HCT116 (cell line): ENCODE measurements around the gene DYNC2H1. TPM values are rescaled to one million over a fixed set of nuclear protein-coding genes. Genes with fewer than 3 reads are reported as not detected.

Source experiments
- ATAC-seq: fragments of 200-7000 bp; cut with Tn5 transposase; 2 replicates; pipeline ENCODE4 v1.9.1; 2020; ENCODE audit warnings: mild to moderate bottlenecking, moderate library complexity
- BruUV-seq: library from RNA; stranded (reverse); fragments of 400-500 nt; replicated peaks from 2 replicates; lab custom pipeline; 2021; lab: Mats Ljungman, UMichigan
- CTCF ChIA-PET: fragments of 300-600 bp; sonication (Branson Sonifier 250); formaldehyde crosslinking; loops from one replicate; lab custom pipeline; 2021; ENCODE audit warnings: antibody characterized with exemption; lab: Charles Lee
- POLR2A ChIA-PET: fragments of 300-600, 350-600 bp; sonication (Branson Sonifier 250); formaldehyde crosslinking; loops from one replicate; lab custom pipeline; 2021; ENCODE audit warnings: antibody characterized with exemption; lab: Charles Lee
- RAD21 ChIA-PET, 2 experiments: fragments of 300-600 bp; sonication (Branson Sonifier 250); formaldehyde crosslinking; loops; one replicate each; lab custom pipeline; 2023; ENCODE audit warnings: low total read pairs in 2 of 2; ENCODE audit not compliant: uncharacterized antibody in 2 of 2, unreplicated experiment in 2 of 2, low non-redundant PET in 1 of 2; lab: Charles Lee
- DNase-seq: peaks from one replicate; pipeline ENCODE4 v3.0.0-alpha.2; 2010; ENCODE audit warnings: low read depth, low spot score
- H2AFZ ChIP-seq: fragments of 200-600 bp; shearing (Covaris generic), sonication (generic); 2 replicates; pipeline ENCODE4 v1.6.1; 2017; ENCODE audit warnings: low read depth, mixed run types, mixed read lengths, antibody characterized with exemption, low read length; ENCODE audit not compliant: poor library complexity, severe bottlenecking
- H3K27ac ChIP-seq: 2 replicates; pipeline ENCODE4 v1.5.1; 2012; ENCODE audit warnings: low read depth, low read length
- H3K27me3 ChIP-seq: fragments of 200-600 bp; sonication (generic); 2 replicates; pipeline ENCODE4 v1.6.1; 2016; ENCODE audit warnings: mixed run types, low read length, mixed read lengths; ENCODE audit not compliant: insufficient read depth
- H3K36me3 ChIP-seq, 2 experiments: fragments of 200-500 bp in 1 of 2; fragments of 200-600 bp in 1 of 2; sonication (Bioruptor generic) in 1 of 2; sonication (generic) in 1 of 2; 2 replicates each; pipeline versions ENCODE4 v1.5.1 to v1.6.1; 2014 to 2016; ENCODE audit warnings: low read length in 2 of 2, inconsistent platforms in 1 of 2, mixed read lengths in 1 of 2, mixed run types in 1 of 2; ENCODE audit not compliant: insufficient read depth in 2 of 2, control insufficient read depth in 1 of 2
- H3K4me1 ChIP-seq, 2 experiments: fragments of 200-600 bp in 1 of 2; sonication (generic) in 1 of 2; 2 replicates each; pipeline versions ENCODE4 v1.5.1 to v1.6.1; 2012 to 2017; ENCODE audit warnings: low read length in 2 of 2, inconsistent platforms in 1 of 2, mild to moderate bottlenecking in 1 of 2, mixed read lengths in 1 of 2, mixed run types in 1 of 2, moderate library complexity in 1 of 2; ENCODE audit not compliant: insufficient read depth in 2 of 2, control insufficient read depth in 1 of 2
- H3K4me2 ChIP-seq: fragments of 200-600 bp; sonication (generic); 2 replicates; pipeline ENCODE4 v1.6.1; 2017; ENCODE audit warnings: mixed run types, low read length, mixed read lengths
- H3K4me3 ChIP-seq, 2 experiments: fragments of 200-600 bp in 1 of 2; sonication (generic) in 1 of 2; replicated peaks in 1 of 2; 2 replicates each; pipeline ENCODE4 v1.5.1; 2011 to 2016; ENCODE audit warnings: low read length in 2 of 2, control low read depth in 1 of 2, low read depth in 1 of 2, mild to moderate bottlenecking in 1 of 2, mixed read lengths in 1 of 2, mixed run types in 1 of 2
- H3K79me2 ChIP-seq: fragments of 200-600 bp; sonication (generic); 2 replicates; pipeline ENCODE4 v1.6.1; 2017; ENCODE audit warnings: mild to moderate bottlenecking, mixed run types, low read length, moderate library complexity, mixed read lengths; ENCODE audit not compliant: insufficient read depth
- H3K9ac ChIP-seq: fragments of 200-600 bp; sonication (generic); 2 replicates; pipeline ENCODE4 v1.6.1; 2016; ENCODE audit warnings: low read length, mixed read lengths
- H3K9me2 ChIP-seq: fragments of 200-600 bp; sonication (generic), shearing (Covaris generic); 2 replicates; pipeline ENCODE4 v1.6.1; 2017; ENCODE audit warnings: mixed run types, mild to moderate bottlenecking, moderate library complexity; ENCODE audit not compliant: insufficient read depth
- H3K9me3 ChIP-seq, 2 experiments: fragments of 200-500 bp in 1 of 2; fragments of 200-600 bp in 1 of 2; sonication (Bioruptor generic) in 1 of 2; sonication (generic) in 1 of 2; 2 replicates each; pipeline ENCODE4 v1.6.1; 2014 to 2017; ENCODE audit warnings: low read length in 2 of 2, mixed read lengths in 2 of 2, inconsistent platforms in 1 of 2, low read depth in 1 of 2, mild to moderate bottlenecking in 1 of 2, mixed run types in 1 of 2, moderate library complexity in 1 of 2; ENCODE audit not compliant: control insufficient read depth in 1 of 2, insufficient read depth in 1 of 2
- H4K20me1 ChIP-seq: fragments of 200-600 bp; sonication (generic), shearing (Covaris generic); 2 replicates; pipeline ENCODE4 v1.6.1; 2017; ENCODE audit warnings: mixed run types, mild to moderate bottlenecking, moderate library complexity; ENCODE audit not compliant: insufficient read depth
- ATF3 ChIP-seq: IDR thresholded peaks from 2 replicates; pipeline ENCODE4 v1.6.1; 2012
- CEBPB ChIP-seq: IDR thresholded peaks from 2 replicates; pipeline ENCODE4 v1.6.1; 2012; ENCODE audit warnings: low read depth
- CTCF ChIP-seq, 3 experiments: fragments of 200-600 bp in 1 of 3; sonication (generic) in 1 of 3; IDR thresholded peaks in 2 of 3; conservative IDR thresholded peaks in 1 of 3; 2 replicates each; pipeline ENCODE4 v1.5.1; 2012 to 2017; ENCODE audit warnings: low read depth in 2 of 3, low read length in 2 of 3, antibody characterized with exemption in 1 of 3, borderline replicate concordance in 1 of 3, control low read depth in 1 of 3, mild to moderate bottlenecking in 1 of 3, mixed read lengths in 1 of 3, mixed run types in 1 of 3, moderate library complexity in 1 of 3; ENCODE audit not compliant: insufficient read depth in 1 of 3
- EGR1 ChIP-seq: IDR thresholded peaks from 2 replicates; pipeline ENCODE4 v1.6.1; 2012; ENCODE audit warnings: low read depth
- ELF1 ChIP-seq: IDR thresholded peaks from 2 replicates; pipeline ENCODE4 v1.6.1; 2012; ENCODE audit warnings: low read depth, borderline replicate concordance
- EZH2 ChIP-seq: fragments of 200-600 bp; sonication (generic); IDR thresholded peaks from 2 replicates; pipeline ENCODE4 v1.6.1; 2017; ENCODE audit warnings: antibody characterized with exemption, mixed run types
- EZH2phosphoT487 ChIP-seq: fragments of 200-600 bp; IDR thresholded peaks from 2 replicates; pipeline ENCODE4 v1.6.1; 2018; ENCODE audit warnings: antibody characterized with exemption, borderline replicate concordance
- POLR2A ChIP-seq: IDR thresholded peaks from 2 replicates; pipeline ENCODE4 v1.7.0; 2011; ENCODE audit warnings: borderline replicate concordance; ENCODE audit not compliant: insufficient read depth, insufficient read length; ENCODE audit errors: extremely low read depth
- RAD21 ChIP-seq: IDR thresholded peaks from 2 replicates; pipeline ENCODE4 v1.6.1; 2012; ENCODE audit warnings: low read depth, mild to moderate bottlenecking
- REST ChIP-seq: IDR thresholded peaks from 2 replicates; pipeline ENCODE4 v1.6.1; 2012; ENCODE audit warnings: low read depth
- SIN3A ChIP-seq: IDR thresholded peaks from 2 replicates; pipeline ENCODE4 v1.6.1; 2012; ENCODE audit warnings: low read depth
- TCF7L2 ChIP-seq: IDR thresholded peaks from 2 replicates; pipeline ENCODE4 v1.7.0; 2011; ENCODE audit warnings: borderline replicate concordance, inconsistent platforms; ENCODE audit not compliant: insufficient read depth, insufficient read length; ENCODE audit errors: extremely low read depth
- YY1 ChIP-seq: IDR thresholded peaks from 2 replicates; pipeline ENCODE4 v1.6.1; 2011; ENCODE audit warnings: low read length, low read depth, moderate library complexity, mild to moderate bottlenecking; ENCODE audit not compliant: insufficient replicate concordance; ENCODE audit errors: extremely low read depth
- ZFX ChIP-seq: fragments of 450-650 bp; IDR thresholded peaks from 2 replicates; pipeline ENCODE4 v1.6.1; 2017
- intact Hi-C: fragments of 100-400 bp; cut with micrococcal nuclease; formaldehyde crosslinking; loops from 2 replicates; pipeline ENCODE4 v1.10.0; 2022
- total RNA-seq: library from RNA; stranded (reverse); gene quantifications from one replicate; pipeline ENCODE4 v1.2.1, GENCODE V29; 2021; ENCODE audit not compliant: unreplicated experiment
- TF ChIP-seq, protein P1 (sequence below): IDR thresholded peaks from 2 replicates; pipeline ENCODE4 v1.6.1; 2012

DYNC2H1 gene
- total RNA-seq, 1 experiment from 2014 or later, result 1.5 TPM

GRCh38 chr11:103257360-103257759 lies 148.1 kb downstream of the DYNC2H1 start:
- Histone ChIP-seq H3K79me2 (no peaks in the 10 kb centered on the region), H3K9ac (no peak overlapping the region), H3K36me3 (no peaks in the 10 kb centered on the region), H3K27ac (no peak overlapping the region), H3K9me3 (no peaks in the 10 kb centered on the region), H2AFZ (no peak overlapping the region), H3K4me2 (no peak overlapping the region), H3K4me3 (no peak overlapping the region), H4K20me1 (no peaks in the 10 kb centered on the region), H3K9me2 (no peaks in the 10 kb centered on the region), H3K4me1 (no peaks in the 10 kb centered on the region), H3K27me3 (no peaks in the 10 kb centered on the region)
- TF ChIP-seq POLR2A, result no peak
- no peak for TF ChIP-seq ZFX
- no peak for TF ChIP-seq CEBPB
- peak; percentile 46 to 70 (median 58); a peak in 5 of 6 replicates for TF ChIP-seq CTCF (IDR thresholded peaks at IDR 0.05 in 2 of 3, conservative IDR thresholded peaks at IDR 0.05 in 1 of 3; ENCODE audit: borderline replicate concordance in 1 of 3, insufficient read depth in 1 of 3, low read depth in 2 of 3, low read length in 2 of 3)
- peak; percentile 73 for TF ChIP-seq RAD21
- no peak for TF ChIP-seq SIN3A
- TF ChIP-seq ELF1, result no peak
- no peak for TF ChIP-seq EGR1
- no peak for TF ChIP-seq REST
- TF ChIP-seq EZH2phosphoT487, result no peak
- TF ChIP-seq TCF7L2, result no peak
- no peak for TF ChIP-seq YY1
- TF ChIP-seq ATF3, result no peak
- TF ChIP-seq EZH2, result no peak
- TF ChIP-seq, protein P1, sequence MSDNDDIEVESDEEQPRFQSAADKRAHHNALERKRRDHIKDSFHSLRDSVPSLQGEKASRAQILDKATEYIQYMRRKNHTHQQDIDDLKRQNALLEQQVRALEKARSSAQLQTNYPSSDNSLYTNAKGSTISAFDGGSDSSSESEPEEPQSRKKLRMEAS, result no peak
- no TSS peak for BruUV-seq
- CTCF ChIA-PET, result interaction anchor here (1.4 kb wide), 1 partner anchor 8 kb away, joined by 4 read pairs; no protein-coding TSS in a partner anchor
- intact Hi-C loops, result loop anchor here (1.0 to 5.0 kb wide), 2 partner anchors 344 to 400 kb away; no protein-coding TSS in a partner anchor
- POLR2A ChIA-PET, result no interaction called here
- ATAC-seq (peak; percentile 98), DNase-seq (peak; percentile 35)
- RAD21 ChIA-PET, result no interaction called here
